NCI-H146 treated with DMSO at 0.1 percent for 48 hours (cell line): Measurements from ENCODE around the gene LAMB2.

Source experiments
- DNase-seq: peaks from one replicate; lab custom pipeline; 2025; ENCODE audit not compliant: unreplicated experiment; lab: John Stamatoyannopoulos, UW

LAMB2 gene

GRCh38 chr3:49122022-49122421, 10.8 kb downstream of the LAMB2 start:
- no peak for DNase-seq

GRCh38 chr3:49121132-49121736, 11.6 kb downstream of the LAMB2 start:
- DNase-seq: no peak

- peak; percentile 38 for DNase-seq
These were observed 12.3 kb downstream of the LAMB2 start, which contains the start of gene USP19 for GRCh38 chr3:49120438-49121131. TSS of gene USP19 (minus strand) at chr3:49120823. CDS start at chr3:49119145, 1,678 bp downstream.

- no peak for DNase-seq
These were observed 12.8 kb downstream of the LAMB2 start for GRCh38 chr3:49120096-49120437.

- no peak for DNase-seq
These were observed 13.4 kb downstream of the LAMB2 start for GRCh38 chr3:49119439-49119838.

GRCh38 chr3:49119036-49119435, 13.8 kb downstream of the LAMB2 start:
- DNase-seq: no peak

- no peak for DNase-seq
These were observed 20.6 kb downstream of the LAMB2 start for GRCh38 chr3:49112262-49112661.

GRCh38 chr3:49111347-49111746, 21.5 kb downstream of the LAMB2 start:
- DNase-seq: no peak

GRCh38 chr3:49110780-49111179, 22.1 kb downstream of the LAMB2 start:
- no peak for DNase-seq

- no peak for DNase-seq
These were observed 24.5 kb downstream of the LAMB2 start for GRCh38 chr3:49108346-49108745.

GRCh38 chr3:49104427-49105291, 28.2 kb downstream of the LAMB2 start, which contains the start of gene QARS1:
TSS of gene QARS1 (minus strand) at chr3:49104757. CDS start at chr3:49104733, 24 bp downstream.
- DNase-seq: peak; percentile 74

- no peak for DNase-seq
These were observed 28.8 kb downstream of the LAMB2 start for GRCh38 chr3:49104052-49104426.

GRCh38 chr3:49100046-49100615, 32.7 kb downstream of the LAMB2 start:
- no peak for DNase-seq

- no peak for DNase-seq
These were observed 33.8 kb downstream of the LAMB2 start for GRCh38 chr3:49098910-49099630.

GRCh38 chr3:49098429-49098828, 34.4 kb downstream of the LAMB2 start:
- no peak for DNase-seq

- peak; percentile 88 for DNase-seq
These were observed 38.7 kb downstream of the LAMB2 start, which contains the start of gene QRICH1 for GRCh38 chr3:49093853-49094767. TSS of gene QRICH1 (minus strand) at chr3:49094071. CDS start at chr3:49077017, 17,054 bp downstream.

GRCh38 chr3:49092938-49093852, 39.7 kb downstream of the LAMB2 start:
- DNase-seq: peak; percentile 19

- DNase-seq: no peak
These were observed 51.4 kb downstream of the LAMB2 start for GRCh38 chr3:49081429-49081828.

- DNase-seq: no peak
These were observed 53.6 kb downstream of the LAMB2 start for GRCh38 chr3:49079270-49079669.
